ENCODE results near the gene STK17A.
A peak's percentile ranks its signal among the peaks of the same experiment; 100 is the strongest.
"Not testable (repeated sequence)": the region's sequence is repeated elsewhere in the genome, so short reads cannot be mapped to it uniquely, and the experiment has no call there.

Gene STK17A

DNA sequence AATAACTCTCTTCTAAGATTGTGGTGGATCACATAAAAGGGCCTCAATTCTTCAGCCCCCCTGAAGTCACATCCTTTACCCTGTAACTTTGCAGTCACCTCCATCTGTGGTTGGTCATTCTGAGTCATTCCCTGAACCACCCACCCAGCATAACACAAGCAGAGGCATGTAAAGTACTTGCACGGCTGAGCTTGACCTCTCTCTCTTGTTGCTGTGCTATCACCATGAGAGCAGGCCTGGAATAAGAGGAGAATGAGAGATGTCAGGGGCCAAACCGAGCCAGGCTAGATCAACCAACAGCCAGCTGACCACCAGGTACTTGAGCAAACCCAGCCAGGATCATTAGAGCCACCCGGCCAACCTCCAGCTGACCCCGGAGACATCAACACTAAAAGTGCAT, 13.5 kb upstream of the STK17A start:
- no peak for DNase-seq

DNA sequence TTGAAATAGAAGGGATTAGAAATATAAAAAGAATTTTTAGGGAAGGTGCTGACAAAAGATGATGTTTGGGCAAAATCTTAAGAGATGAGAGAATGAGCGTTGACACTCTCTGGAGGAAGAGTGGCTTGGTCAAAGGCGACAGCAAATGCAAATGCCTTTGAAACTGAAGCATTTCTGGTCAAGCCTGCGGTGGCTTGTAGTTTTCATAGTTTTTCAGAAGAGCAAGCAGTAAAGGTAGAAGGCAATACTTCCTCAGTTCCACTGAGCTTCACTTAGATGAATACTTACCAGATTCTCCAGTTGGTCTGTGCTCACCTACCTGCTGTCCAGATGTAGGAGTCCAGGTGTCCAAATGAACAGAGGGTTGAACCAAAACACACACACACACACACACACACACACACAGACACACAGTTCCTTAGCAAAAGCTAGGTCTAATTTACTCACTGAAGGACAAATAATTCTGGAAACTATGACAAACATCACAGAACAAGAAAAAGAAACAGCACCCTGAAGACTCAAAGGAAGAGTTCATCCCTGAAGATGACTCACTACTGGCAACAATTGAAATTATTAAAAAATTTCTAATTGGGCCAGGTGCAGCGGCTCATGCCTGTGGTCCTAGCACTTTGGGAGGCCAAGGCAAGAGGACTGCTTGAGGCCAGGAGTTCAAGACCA, 12.1 kb upstream of the STK17A start:
- no peak for DNase-seq

DNA sequence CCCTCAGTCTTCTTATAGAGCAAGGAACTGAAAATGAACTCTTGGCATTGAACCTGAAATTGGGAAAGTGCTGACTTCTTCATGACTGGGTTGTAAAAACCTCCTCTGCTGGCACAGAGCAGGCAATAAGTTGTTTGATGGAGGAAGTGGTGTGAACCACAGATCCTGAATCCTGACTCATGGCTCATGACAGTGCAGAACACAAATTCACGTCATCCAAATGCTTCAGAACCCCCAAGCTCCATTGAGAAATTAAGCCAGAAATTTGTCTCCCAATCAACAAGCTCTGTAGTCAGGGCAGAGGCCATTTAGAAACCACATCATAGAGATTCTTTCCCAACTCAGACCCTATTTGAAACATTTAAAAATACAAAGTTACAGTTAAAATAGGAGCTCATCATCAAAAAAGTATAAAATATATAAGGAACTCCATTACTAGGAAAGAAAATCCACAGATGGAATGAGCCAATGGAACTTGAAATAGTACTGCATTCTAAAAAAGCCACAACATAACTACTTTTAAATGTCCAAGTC, 10.3 kb upstream of the STK17A start:
- peak; percentile 28 for DNase-seq

DNA sequence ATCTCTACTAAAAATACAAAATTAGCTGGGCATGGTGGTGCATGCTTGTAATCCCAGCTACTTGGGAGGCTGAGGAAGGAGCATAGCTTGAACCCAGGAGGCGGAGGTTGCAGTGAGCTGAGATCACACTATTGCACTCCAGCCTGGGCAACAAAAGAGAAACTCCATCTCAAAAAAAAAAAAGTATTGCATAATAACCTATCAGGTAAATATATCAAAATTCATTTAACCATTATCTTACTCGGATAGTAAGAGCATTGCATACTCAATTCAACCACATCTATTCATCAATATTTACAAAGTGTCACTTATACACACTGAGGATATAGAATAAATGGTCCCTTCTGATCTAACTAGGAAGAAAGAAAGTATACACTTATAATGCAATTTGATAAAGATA, 9.1 kb upstream of the STK17A start:
- DNase-seq: not testable (repeated sequence)

DNA sequence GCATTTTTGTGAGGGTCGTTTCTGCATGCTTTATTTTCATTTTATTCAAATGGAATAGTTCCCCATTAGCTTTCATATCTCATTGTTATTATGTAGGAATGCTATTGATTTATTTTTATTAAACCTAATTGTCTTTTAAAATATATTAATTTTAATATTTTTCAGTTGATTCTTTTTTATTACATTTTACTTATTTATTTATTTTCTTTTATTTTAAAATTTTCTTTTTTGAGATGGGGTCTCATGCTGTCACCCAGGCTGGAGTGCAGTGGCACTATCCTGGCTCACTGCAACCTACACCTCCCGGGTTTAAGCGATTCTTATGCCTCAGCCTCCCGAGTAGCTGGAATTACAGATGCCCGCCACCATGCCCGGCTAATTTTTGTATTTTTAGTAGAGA, 7.4 kb upstream of the STK17A start:
- DNase-seq: no peak

DNA sequence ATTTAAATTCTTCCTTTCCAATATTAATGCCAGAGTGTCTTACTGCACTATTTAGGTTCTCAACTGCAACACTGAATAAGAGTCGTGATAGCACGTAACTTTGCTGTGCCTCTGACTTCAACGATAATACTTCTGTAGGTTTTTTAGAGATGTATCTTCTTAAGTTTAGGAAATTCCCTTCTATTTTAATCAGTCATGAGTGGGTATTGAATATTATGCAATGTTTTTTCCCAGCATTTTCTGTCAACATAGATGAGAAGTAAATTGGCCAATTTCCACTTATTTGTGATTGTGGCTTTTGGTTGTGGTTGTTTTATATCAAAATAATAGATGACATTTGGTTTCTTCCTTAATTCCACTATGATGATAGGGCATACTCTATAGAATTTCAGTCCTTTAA, 6.7 kb upstream of the STK17A start:
- no peak for DNase-seq

DNA sequence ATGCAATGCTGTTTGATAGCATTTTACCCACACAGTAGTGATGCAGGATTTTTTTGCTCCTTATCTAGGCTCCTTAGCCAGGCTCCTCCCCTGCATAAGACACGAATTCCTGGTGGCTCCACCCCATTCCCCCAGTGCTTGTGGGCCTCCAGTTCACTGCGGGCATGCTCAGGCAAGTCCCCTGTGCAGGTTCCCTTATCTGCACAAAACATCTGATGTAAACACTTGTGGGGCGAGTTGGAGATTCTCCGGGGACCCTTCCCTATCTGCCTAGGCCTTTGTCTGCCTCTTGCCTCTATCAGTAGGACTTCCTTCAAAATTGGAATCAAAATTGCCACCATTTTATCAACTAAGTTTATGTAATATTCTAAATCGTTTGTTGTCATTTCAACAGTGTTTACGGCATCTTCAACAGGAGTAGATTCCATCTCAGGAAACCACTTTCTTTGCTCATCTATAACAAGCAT, 5.4 kb upstream of the STK17A start:
- DNase-seq: no peak

DNA sequence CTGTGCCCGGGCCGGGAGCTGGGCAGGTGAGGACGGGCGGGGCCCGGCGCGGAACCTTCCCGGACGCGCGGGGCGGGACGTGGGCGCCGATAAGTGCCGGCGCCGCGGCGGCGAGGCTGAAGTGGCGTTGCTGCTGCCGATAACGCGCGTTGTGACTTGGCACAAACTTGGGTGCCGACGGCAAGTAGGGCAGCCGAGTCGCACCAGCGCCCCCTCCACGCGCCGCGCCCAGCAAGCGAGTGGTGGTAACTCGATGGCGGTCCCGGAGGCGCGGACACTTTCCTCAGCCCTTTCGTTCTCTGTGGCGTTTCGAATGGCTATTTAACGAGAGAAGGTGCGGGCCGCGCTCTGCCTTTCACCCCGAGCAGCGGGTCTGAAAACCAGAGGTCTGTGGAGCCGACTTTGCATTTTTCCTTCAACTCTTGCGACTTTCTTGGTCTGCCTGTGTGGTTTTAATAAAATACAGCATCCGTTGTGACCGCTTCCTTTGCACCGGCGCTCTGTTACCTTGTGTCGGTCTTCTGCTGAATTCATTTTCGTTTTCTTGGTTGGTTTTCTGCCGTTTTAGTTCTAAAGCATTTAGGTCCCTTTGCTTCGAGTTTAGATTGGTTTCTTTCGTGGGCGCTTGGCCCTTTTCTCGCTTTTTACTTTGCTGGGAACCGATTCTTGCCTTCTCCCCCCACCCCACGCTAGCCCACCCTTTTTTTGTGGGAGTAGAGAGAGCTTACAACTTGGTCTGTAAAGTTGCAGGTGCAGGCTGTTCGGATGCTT, 701 bp downstream of the STK17A start:
- DNase-seq: peak; percentile 75

DNA sequence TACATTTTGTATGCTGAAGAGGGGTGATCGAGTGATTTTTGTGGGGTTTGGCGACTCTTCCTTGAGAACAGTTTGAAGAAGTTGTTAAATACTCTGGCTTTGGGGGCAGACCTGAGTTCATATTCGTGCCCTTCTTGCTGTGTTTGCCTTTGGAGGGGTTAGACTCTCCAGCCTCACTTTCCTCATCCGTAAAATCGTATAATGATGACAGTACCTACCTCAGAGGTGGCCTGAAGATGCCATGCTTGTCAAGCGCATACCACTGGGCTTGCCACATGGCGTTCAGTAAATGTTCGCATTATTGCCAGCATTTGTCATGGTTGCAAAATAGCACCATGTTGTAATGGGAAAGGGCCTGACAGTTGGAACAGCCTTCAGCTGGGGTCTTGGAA, 1.3 kb downstream of the STK17A start:
- peak; percentile 43 for DNase-seq

DNA sequence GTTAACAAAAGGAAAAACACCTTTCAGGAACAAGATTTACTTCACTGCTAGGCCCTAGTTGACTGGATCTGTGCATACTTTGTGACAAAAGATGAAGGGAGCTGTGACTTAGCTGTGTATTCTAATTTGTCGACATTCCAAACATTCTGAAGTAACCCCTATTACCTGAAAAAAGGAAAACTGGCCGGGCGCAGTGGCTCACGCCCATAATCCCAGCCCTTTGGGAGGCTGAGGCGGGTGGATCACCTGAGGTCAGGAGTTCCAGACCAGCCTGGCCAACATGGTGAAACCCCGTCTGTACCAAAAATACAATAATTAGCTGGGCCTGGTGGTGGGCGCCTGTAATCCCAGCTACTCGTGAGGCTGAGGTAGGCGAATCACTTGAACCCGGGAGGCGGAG, 1.8 kb downstream of the STK17A start:
- DNase-seq: not testable (repeated sequence)

DNA sequence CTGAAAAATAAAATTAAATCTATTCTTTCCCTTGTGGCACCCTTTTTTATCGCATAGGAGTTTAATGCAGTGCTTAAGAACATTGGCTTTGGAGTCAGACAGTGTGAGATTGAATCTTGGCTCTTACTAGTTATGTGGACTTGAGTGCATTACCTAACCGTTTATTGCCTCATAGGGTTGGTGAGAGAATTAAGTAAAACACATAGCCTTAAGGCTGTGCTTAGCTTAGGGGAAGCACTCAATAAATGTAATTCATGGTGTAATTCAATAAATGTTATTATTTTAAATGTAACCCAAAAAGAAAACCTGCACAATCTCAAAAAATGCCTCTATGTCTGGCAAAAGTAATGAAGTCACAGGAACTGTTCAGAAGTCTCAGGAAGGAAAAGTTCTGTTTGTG, 2.7 kb downstream of the STK17A start:
- no peak for DNase-seq

DNA sequence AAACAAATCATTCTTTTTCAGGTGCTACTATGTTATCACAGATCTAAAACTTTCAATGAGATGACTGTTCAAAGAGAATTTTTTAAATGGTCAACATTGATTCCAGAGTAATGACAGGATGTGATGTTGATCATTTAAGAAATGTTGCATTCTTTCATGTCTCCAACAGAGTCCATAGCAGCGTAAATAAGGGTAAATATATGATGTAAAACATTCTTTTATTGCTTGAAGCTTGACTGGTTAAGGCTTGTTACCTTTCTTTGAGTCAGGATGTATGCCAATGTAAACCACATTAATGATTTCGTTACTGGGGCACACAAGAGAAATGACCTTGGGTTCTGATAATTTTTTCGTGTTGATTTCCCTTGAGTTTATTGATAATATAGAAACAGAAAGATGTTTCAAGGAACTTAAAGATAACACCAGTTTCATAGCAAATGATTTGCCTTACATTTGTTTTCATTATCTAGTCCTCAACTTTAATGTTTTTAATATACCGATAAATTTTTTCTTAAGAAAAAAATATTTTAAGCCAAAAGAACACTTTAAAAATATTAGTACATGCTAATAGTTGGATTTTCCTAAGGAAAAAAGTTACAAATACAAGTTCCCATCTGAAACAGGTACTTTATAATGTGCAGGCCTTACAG, 3.5 kb downstream of the STK17A start:
- no peak for DNase-seq

DNA sequence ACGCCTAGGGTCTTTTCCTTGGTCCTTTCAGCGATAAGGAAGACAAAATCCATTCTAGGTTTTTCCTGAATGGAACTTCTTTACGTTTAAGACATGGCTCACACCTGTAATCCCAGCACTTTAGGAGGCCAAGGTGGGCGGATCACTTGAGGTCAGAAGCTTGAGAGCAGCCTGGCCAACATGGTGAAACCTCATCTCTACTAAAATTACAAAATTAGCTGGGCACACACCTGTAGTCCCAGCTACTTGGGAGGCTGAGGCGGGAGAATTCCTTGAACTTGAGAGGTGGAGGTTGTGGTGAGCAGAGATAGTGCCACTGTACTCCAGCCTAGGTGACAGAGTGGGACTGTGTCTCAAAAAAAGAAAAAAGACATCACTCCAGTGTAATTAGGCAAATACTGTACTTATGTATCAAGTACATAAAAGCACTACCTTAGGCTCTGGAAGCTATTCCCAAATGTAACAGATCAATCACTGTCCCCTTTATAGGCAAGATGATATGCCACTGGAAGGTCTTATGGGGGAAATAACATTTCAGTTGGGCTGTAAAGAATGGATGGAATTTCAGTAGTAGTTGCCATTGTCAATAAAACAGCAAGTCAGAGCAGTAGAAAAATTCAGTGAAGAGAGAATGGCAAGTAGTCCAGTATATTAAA, 5.7 kb downstream of the STK17A start:
- no peak for DNase-seq

DNA sequence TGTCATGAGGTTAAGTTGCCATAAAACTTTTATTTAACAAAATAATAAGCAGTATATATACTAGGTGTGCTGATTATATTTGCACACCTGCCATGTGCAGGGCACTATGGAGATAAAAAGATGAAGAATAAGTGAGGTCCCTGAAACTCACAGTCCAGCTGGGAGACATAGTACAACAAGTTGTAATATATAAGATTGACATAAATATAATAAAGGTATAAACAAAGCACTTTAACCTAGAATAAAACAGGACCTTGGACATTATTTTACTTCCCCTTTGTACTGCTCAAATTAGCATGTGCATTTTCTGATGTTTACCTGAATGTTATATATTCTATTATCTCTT, 6.2 kb downstream of the STK17A start:
- DNase-seq: no peak

DNA sequence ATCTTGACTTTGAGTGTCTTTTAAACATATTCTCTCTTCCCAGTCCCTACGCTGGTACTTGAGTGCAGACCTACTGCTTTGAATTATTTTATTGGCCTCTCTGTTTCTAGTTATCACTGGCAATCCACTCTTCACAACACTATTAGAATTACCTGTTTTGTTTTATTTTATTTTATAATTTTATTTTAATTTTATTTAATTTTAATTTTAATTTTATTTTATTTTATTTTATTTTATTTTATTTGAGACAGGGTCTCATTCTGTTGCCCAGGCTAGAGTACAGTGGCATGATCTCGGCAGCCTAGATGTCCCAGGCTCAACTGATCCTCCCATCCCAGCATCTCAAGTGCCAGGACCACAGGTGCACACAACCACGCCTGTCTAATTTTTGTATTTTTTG, 6.8 kb downstream of the STK17A start:
- no peak for DNase-seq

DNA sequence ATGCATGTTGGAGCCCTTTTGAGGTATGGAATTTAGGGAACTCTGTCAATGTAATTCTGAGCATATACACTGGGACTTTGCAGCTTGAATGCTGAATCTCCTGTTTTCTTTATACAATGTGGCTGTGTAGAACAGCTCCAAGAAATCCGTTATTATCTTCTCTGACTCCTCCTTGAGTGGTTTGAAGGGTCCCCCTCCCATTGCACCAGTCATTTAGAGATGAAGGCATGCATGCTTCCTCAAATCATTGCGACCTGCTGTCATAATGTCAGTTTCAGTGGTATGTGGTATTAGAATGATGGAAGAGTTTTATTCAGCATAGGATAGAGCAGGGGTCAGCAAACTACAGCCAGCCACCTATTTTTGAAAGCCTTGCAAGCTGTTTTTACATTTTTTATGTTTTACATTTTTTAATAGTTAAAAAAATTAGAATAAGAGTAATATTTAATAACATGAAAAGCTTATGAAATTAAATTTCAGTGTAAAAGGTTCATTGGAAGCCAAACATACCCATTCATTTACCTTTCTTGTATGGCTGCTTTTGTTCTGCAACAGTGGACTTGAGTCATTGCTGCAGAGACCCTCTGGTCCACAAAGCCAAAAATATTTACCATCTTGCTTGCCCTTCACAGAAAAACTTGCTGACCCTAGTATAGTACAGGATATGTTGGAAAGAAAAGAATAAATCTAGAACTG, 8.1 kb downstream of the STK17A start:
- DNase-seq: no peak

DNA sequence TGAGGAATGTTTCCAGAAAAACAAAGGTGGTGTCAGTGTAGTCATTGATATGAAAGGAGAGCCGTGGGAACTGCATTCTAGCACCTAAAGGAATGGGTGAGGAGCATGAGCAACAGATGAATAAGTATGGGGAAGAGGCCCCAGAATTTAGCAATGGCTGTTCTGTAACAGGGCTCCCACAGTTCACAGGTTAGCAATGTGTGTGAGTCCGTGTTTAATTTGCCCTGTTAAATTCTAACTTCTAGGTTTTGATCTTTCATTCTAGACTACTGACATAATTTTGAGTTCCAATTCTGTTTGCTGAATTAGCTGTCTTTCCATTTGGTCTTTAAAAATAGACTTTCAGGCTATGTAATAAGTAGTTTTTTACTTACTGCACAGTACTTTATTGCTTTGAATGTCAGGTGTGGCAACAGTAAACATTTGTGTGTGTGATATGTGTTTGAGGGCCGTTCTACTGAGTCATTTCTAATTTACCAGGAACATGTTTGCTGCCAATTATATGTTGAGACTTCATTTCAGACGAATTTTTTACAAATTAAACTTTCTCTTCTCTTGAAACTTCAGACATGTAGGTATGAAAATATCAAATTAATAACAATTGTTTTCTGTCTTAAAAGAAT, 8.8 kb downstream of the STK17A start:
- DNase-seq: no peak

DNA sequence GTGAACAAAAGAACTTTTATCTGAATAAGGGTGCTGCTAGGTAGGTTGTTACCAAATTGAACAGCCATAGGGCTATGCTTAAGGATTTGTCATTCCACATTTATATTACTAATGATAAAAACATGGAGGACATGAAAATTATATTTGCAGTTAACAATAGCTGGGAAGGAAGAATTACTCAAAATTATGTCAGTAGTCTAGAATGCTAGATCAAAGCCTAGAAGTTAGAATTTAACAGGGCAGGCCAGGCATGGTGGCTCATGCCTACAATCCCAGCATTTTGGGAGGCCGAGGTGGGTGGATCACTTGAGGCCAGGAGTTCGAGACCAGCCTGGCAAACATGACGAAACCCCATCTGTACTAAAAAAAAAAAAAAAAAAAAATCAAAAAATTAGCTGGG, 9.4 kb downstream of the STK17A start:
- DNase-seq: no peak

DNA sequence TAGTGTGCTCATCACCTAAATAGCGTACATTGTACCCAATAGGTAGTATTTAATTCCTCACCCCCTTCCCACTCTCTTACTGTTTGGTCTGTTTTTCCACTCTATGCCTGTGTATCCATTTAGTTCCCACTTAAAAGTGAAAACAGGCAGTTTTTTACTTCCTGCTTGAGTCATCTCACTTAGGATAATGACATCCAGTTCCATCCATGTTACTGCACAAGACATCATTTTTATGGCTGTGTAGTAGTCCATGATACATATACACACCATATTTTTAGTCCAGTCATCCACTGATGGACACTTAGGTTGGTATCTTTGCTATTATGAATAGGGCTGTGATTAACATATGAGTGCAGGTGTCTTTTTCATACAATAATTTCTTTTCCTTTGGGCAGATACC, 10.1 kb downstream of the STK17A start:
- DNase-seq: no peak

DNA sequence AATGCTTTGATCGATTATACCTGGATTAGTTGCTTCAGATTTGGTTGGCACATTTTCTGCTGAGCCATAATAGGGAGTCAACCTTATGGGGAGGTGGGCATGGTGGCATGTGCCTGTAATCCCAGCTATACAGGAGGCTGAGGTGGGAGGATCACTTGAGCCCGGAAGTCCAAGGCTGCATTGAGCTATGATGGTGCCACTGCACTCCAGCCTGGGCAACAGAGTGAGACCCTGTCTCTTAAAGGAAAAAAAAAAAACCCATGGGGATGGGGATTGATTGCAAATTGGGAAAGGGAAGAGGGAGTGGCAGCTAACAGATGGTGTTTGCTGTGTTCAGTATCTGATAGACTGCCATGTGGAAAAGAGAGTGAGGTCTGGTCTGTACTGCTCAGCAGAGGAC, 11.1 kb downstream of the STK17A start:
- no peak for DNase-seq

DNA sequence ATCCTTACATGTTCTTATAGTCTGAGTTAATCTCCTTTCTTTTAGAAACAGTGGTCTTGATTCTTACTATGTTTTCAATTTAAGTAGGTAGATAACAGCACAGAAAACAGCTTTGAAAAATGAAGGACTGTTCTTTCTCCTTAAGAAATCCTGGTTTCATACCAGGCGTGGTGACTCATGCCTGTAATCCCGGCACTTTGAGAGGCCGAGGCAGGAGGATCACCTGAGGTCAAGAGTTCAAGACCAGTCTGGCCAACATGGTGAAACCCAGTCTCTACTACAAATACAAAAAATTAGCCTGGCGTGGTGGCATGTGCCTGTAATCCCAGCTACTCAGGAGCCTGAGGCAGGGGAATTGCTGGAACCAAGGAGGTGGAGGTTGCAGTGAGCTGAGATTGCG, 13.5 kb downstream of the STK17A start:
- DNase-seq: not testable (repeated sequence)

DNA sequence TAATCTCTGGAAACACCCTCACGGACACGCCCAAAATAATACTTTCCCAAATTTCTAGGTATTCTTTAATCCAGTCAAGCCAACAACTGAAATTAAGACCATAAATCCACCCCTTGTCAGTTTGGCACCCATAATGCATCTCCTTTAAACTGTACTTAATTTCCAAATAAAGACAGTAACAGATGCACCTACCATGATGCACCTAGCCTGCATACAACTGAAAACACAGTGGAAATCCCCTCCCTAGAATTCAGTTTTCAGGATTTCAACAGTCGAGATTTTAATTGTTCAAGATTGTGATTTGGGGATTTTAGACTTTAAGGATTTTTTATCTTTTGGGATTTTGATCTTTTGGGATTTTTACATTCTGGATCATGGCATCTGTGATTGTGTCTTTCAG, 17.1 kb downstream of the STK17A start:
- DNase-seq: no peak
